ENCODE measurements around the gene KCNK6. TPM values are rescaled to one million over a fixed set of nuclear protein-coding genes. Genes with fewer than 3 reads are reported as not detected.

KCNK6 gene
- total RNA-seq, 1 experiment from 2014 or later, result 18.3 TPM

DNA sequence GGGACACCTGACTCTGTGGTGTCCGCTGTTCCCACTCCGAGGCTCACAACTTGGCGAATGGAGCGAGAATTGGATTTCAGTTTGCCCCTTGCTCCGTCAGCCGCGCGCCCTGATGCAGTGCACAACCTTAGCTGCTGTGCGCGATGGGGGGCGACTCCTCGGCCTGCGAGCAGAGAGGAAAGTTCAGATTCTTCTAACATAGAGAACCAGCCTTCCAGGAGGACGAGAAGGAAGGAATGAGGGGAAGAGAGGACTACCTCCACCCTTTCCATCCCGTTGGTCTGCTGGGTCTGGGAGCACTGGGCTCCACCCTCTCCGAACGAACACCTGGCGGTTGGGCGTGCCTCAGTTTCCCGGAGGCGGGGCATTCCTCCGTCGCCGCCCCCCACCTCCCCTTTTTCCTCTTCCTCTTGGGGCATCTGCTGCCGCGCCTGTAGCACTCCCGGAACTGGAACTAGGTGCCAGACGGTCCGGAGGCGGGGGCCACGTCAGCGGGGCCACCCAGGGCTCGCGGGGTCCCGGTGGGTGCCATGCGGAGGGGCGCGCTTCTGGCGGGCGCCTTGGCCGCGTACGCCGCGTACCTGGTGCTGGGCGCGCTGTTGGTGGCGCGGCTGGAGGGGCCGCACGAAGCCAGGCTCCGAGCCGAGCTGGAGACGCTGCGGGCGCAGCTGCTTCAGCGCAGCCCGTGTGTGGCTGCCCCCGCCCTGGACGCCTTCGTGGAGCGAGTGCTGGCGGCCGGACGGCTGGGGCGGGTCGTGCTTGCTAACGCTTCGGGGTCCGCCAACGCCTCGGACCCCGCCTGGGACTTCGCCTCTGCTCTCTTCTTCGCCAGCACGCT, at the start of gene KCNK6 (continued):
- TF ChIP-seq ZBTB43 (CRISPR knock-in tag; IDR thresholded peaks at IDR 0.05), result peak; percentile 24; the same call in 1 of the 2 replicates
- no peak; the same call in 1 of the 2 replicates for TF ChIP-seq TEAD1 (CRISPR knock-in tag; IDR thresholded peaks at IDR 0.05)
- TF ChIP-seq ZNF396 (CRISPR knock-in tag; IDR thresholded peaks at IDR 0.05; ENCODE audit: borderline replicate concordance), result no peak
- TF ChIP-seq CTCF (IDR thresholded peaks at IDR 0.05), result no peak
- TF ChIP-seq ATF1 (CRISPR knock-in tag; IDR thresholded peaks at IDR 0.05), result no peak
- TF ChIP-seq, protein P1, sequence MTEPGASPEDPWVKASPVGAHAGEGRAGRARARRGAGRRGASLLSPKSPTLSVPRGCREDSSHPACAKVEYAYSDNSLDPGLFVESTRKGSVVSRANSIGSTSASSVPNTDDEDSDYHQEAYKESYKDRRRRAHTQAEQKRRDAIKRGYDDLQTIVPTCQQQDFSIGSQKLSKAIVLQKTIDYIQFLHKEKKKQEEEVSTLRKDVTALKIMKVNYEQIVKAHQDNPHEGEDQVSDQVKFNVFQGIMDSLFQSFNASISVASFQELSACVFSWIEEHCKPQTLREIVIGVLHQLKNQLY (CRISPR knock-in tag; IDR thresholded peaks at IDR 0.05), result no peak
- TF ChIP-seq E2F1 (CRISPR knock-in tag; IDR thresholded peaks at IDR 0.05), result no peak
- TF ChIP-seq KAT7 (CRISPR knock-in tag; IDR thresholded peaks at IDR 0.05; ENCODE audit: borderline replicate concordance), result no peak
- TF ChIP-seq MAX (CRISPR knock-in tag; IDR thresholded peaks at IDR 0.05), result peak; percentile 63; the same call in 1 of the 2 replicates
- TF ChIP-seq E2F4 (CRISPR knock-in tag; IDR thresholded peaks at IDR 0.05; ENCODE audit: borderline replicate concordance, low read depth), result no peak; the same call in 1 of the 2 replicates
- TF ChIP-seq JAZF1 (CRISPR knock-in tag; IDR thresholded peaks at IDR 0.05), result no peak
- no peak for TF ChIP-seq ZNF425 (CRISPR knock-in tag; conservative IDR thresholded peaks at IDR 0.05)
- TF ChIP-seq EMX1 (CRISPR knock-in tag; IDR thresholded peaks at IDR 0.05), result no peak
- TF ChIP-seq NFE2L1 (CRISPR knock-in tag; IDR thresholded peaks at IDR 0.05), result peak; percentile 59
- TF ChIP-seq RELA (CRISPR knock-in tag; IDR thresholded peaks at IDR 0.05; ENCODE audit: borderline replicate concordance), result no peak

DNA sequence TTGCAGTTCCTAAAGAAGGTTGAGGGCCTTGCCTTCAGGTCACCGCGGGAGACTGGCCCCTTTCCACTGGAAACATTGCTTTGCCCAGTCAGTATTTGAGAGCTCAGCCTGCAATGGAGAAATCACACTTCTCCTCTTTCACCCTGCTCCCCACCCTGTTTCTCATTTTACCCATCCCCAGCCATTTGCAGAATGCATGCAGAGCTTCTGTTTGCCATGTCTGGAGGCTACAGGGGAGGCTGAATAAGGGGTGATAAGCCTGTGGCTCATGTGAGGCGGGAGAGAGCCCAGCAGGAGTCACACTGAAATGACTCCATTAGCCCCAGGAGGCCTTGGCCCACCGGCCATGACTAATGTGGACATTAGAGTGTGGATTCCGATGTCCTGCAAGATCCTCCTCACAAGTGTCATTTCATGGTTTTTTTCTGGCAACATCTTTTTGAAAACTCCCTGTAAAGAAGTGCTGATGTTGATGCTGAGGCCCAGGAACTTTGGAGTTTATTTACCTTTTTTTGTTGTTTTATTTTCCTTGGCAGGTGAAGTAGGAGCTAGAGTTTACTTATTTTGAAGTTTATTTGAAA, 49.0 kb upstream of the KCNK6 start:
- Mint-ChIP-seq H3K4me3 (no peak overlapping the region), H3K9me3 (no peaks in the 10 kb centered on the region), H3K27ac (peak overlapping the region; percentile 94), H3K36me3 (peaks cover 13% of the 10 kb centered on the region), H3K27me3 (ENCODE audit: low read depth) (no peaks in the 10 kb centered on the region), H3K4me1 (peaks cover 52% of the 10 kb centered on the region)
- CTCF ChIA-PET, result interaction anchor here (0.6 to 1.6 kb wide), 14 partner anchors 10 to 132 kb away, joined by 3 to 7 read pairs (median 4); partner anchors contain the start of genes C19orf33, FAM98C, PPP1R14A and PSMD8
- POLR2A ChIA-PET, result interaction anchor here (0.6 kb wide), 1 partner anchor 117 kb away, joined by 3 read pairs; the partner anchor contains the start of gene GGN
- ATAC-seq (no peak), DNase-seq (ENCODE audit: low spot score) (no peak)
- TF ChIP-seq ESRRA (CRISPR knock-in tag; IDR thresholded peaks at IDR 0.05; ENCODE audit: borderline replicate concordance), result no peak

Measured in WTC11 (cell line).